Lower leg skin (tissue), 4 donors: ENCODE measurements around the gene GNG4. TPM values are rescaled to one million over a fixed set of nuclear protein-coding genes. Genes with fewer than 3 reads are reported as not detected.

Experiments used
- DNase-seq, 2 donors: peaks; one replicate each; pipeline ENCODE4 v3.0.0-alpha.2; 2019; ENCODE audit warnings: low spot score in 2 of 2
- H3K4me3 ChIP-seq: fragments of 200-600 bp; sonication (generic); 2 replicates; pipeline ENCODE4 v1.5.1; 2017; ENCODE audit warnings: mild to moderate bottlenecking, low read depth; ENCODE audit not compliant: poor library complexity, severe bottlenecking
- CTCF ChIP-seq, 3 donors: fragments of 450-650 bp; IDR thresholded peaks; one replicate each; pipeline ENCODE4 v1.5.1; 2016; ENCODE audit warnings: antibody characterized with exemption in 3 of 3, mild to moderate bottlenecking in 3 of 3, moderate library complexity in 2 of 3
- POLR2A ChIP-seq, 2 donors: fragments of 450-650 bp; IDR thresholded peaks; one replicate each; pipeline ENCODE4 v1.6.1; 2016 to 2017; ENCODE audit warnings: antibody characterized with exemption in 2 of 2, mild to moderate bottlenecking in 1 of 2, moderate library complexity in 1 of 2
- WGBS, 2 donors: methylation state at CpG; one replicate each; pipeline ENCODE4 v1.1.5; 2018; 5-methylcytosine and 5-hydroxymethylcytosine counted together
- intact Hi-C: fragments of 100-400 bp; cut with DNase I; formaldehyde crosslinking; loops from one replicate; pipeline ENCODE4 v1.15.0; 2023; ENCODE audit warnings: low total_unique reads
- total RNA-seq, 4 donors: library from RNA; depleted of rRNA; stranded (reverse); fragments of >200 nt; gene quantifications; one replicate each; pipeline ENCODE4 v1.1.0, GENCODE V29; 2016

GNG4 gene
- total RNA-seq, 4 donors from 2014 or later, result 0.12 to 0.39 (median 0.17) TPM; not detected in 1

DNA sequence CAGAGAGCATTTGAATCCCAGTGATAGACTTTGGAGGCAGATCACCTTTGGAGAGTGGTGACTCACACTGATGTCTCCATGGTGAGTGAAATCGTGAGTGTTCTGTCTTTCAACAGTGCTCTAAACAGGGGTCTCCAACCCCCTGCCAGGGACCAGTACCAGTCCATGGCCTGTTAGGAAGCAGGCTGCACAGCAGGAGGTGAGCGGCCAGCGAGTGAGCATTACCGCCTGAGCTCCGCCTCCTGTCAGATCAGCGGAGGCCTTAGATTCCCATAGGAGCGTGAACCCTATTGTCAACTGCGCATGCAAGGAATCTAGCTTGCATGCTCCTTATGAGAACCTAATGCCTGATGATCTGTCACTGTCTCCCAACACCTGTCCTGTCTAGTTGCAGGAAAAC lies 83.5 kb downstream of the GNG4 start:
- 73 to 85% methylated on average over 8 of the region's 8 CpGs for WGBS, 2 donors
- intact Hi-C loops, result no loop called here
- H3K4me3 ChIP-seq, result no peak overlapping the region
- no peak for TF ChIP-seq CTCF (IDR thresholded peaks at IDR 0.05)
- TF ChIP-seq POLR2A (IDR thresholded peaks at IDR 0.05), result no peak
- no peak for DNase-seq

DNA sequence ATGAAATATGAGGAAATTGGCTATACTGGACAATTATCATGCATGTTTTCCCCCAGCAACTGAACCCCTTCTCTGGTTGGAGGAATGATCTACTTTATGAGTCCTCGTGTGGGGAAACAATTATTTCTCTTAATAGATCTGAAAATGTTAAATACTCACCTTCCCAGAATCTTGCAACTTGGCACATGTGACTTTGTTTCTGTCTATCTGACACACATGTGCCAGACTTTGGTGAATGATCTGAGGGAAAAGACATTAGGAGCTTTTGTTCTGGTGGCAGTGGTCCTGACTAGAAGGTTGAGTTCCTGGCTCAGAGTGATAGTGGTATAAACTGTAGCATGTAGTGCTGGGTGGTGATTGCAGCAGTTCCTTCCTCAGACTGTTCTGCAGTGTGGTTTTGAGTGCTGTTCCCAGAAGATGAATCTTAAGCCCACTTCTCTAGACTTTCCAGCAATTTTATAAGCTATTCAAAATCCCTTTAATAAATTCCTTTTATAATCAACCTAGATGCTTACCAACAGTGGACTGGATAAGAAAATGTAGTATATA lies 86.0 kb downstream of the GNG4 start:
- no peak for DNase-seq
- WGBS, 2 donors, result 73 to 83% methylated on average over 1 of the region's 1 CpG
- no peak for TF ChIP-seq CTCF (IDR thresholded peaks at IDR 0.05)
- TF ChIP-seq POLR2A (IDR thresholded peaks at IDR 0.05), result no peak
- intact Hi-C loops, result no loop called here
- H3K4me3 ChIP-seq, result no peak overlapping the region

DNA sequence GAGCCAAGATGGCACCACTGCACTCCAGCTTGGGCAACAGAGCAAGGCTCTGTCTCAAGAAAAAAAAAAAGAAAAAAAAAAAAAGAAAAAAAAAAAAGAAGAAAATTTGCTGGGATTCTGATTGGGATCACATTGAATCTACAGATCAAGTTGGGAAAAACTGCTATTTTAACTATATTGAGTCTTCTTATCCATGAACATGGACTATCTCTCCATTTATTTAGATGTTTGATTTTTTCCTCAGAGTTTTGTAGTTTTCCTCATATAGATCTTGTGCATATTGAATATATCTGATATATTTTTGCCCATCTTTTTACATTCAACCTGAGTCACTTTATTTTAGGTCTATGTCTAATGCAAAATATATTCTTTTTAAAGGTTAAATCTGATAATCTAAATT lies 87.0 kb downstream of the GNG4 start:
- TF ChIP-seq CTCF (IDR thresholded peaks at IDR 0.05) (no peak), POLR2A (IDR thresholded peaks at IDR 0.05) (no peak)
- H3K4me3 ChIP-seq, result no peak overlapping the region
- no peak for DNase-seq
- intact Hi-C loops, result no loop called here

DNA sequence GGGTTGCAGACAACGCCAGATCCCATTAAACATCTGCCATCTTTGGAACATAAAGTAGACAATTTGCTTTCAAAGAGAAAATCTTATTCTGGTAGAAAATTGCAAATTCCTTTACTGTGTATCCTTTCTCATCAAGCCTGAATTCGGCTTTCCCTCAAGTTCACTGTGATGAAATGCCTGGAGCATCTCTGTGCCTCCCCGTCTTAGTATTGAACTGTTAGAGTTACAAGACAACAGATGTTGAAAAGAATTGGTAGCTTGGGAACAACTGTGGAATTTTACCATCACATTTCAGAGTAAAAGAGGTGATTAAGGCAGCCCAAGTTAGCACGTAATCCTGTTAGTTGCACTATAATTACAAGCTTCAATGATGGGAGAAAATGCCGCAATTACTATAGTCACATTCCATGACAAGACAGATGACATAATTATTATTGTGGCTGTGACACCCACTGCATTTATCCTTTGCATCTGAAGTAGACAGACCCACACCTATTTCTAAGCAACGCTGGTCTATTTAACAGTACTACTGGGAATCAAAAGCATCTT lies 90.9 kb downstream of the GNG4 start:
- no peak for DNase-seq
- WGBS, 2 donors, result 71 to 72% methylated on average over 6 of the region's 6 CpGs
- H3K4me3 ChIP-seq, result no peak overlapping the region
- intact Hi-C loops, result no loop called here
- no peak for TF ChIP-seq POLR2A (IDR thresholded peaks at IDR 0.05)
- no peak for TF ChIP-seq CTCF (IDR thresholded peaks at IDR 0.05)

GRCh38 chr1:235557495-235557894 lies 92.1 kb downstream of the GNG4 start:
- 88% methylated on average over 8 of the region's 8 CpGs for WGBS, 2 donors
- TF ChIP-seq POLR2A (IDR thresholded peaks at IDR 0.05) (no peak), CTCF (IDR thresholded peaks at IDR 0.05) (no peak)
- no peak overlapping the region for H3K4me3 ChIP-seq
- intact Hi-C loops, result no loop called here
- peak in 1 of 2 donors; percentile 84 for DNase-seq

DNA sequence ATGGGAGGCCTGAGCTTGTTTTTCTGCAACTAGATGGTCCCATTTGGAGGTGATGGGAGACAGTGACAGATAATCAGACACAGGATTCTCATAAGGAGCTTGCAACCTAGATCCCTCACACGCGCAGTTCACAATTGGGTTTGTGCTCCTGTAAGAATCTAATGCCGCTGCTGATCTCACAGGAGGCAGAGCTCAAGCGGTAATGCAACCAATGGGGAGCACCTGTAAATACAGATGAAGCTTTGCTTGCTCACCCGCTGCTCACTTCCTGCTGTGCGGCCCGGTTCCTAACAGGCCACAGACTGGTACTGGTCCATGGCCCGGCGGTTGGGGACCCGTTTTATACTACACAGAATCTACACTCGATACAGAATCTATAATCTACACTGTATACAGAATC lies 92.8 kb downstream of the GNG4 start:
- intact Hi-C loops, result no loop called here
- 93 to 95% methylated on average over 11 of the region's 11 CpGs for WGBS, 2 donors
- H3K4me3 ChIP-seq, result no peak overlapping the region
- no peak for DNase-seq
- no peak for TF ChIP-seq CTCF (IDR thresholded peaks at IDR 0.05)
- no peak for TF ChIP-seq POLR2A (IDR thresholded peaks at IDR 0.05)
